GM18502 (cell line): ENCODE measurements around the gene P4HA1.
"Not testable (repeated sequence)": the region's sequence is repeated elsewhere in the genome, so short reads cannot be mapped to it uniquely, and the experiment has no call there.

Experiments used
- ATAC-seq: cut with Tn5 transposase; IDR thresholded peaks from one replicate; pipeline ENCODE4 v1.9.1; 2021; ENCODE audit warnings: mild to moderate bottlenecking; ENCODE audit not compliant: unreplicated experiment, poor library complexity

The P4HA1 gene

DNA sequence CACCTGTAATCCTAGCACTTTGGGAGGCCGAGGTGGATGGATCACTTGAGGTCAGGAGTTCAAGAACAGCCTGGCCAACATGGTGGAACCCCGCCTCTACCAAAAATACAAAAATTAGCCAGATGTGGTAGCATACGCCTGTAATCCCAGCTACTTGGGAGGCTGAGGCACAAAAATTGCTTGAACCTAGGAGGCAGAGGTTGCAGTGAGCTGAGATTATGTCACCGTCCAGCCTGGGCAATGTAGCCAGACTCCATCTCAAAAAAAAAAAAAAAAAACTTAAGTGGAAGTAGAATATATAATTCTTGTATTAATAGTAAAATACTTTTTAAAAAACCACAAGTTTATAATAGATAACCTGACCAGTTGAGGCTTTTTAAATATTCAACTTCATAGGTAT lies 112.0 kb downstream of the P4HA1 start:
- not testable (repeated sequence) for ATAC-seq

DNA sequence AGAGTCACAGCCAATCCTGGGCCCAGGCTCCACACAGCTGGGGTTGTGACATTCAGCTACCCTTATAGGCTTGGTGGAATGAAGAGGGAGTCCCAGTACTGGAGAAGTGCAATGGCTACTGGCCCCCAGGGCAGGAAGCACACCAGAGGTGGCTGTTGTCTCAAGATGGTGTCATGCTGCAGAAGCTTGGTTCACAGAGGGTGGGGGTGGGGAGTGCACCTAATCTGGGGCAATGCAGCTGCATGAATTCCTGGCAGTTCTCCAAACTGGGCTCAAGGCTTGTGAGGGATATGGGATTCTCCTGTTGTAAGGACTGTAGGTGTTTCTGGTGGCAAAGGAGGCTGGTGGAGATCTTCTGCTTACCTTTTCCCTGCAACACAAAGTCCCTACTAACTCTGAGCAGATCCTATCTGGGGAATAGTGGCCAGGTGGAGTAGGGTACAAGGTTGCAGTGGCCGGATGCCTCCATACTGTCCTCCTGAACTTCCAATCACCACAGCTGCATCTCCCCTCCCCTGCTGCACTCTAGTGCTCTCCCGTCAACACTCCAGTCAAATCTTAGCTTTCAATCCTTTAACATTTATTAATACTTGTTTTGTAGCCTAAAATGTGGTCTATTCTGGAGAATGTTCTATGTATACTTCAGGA lies 114.7 kb downstream of the P4HA1 start:
- no peak for ATAC-seq

DNA sequence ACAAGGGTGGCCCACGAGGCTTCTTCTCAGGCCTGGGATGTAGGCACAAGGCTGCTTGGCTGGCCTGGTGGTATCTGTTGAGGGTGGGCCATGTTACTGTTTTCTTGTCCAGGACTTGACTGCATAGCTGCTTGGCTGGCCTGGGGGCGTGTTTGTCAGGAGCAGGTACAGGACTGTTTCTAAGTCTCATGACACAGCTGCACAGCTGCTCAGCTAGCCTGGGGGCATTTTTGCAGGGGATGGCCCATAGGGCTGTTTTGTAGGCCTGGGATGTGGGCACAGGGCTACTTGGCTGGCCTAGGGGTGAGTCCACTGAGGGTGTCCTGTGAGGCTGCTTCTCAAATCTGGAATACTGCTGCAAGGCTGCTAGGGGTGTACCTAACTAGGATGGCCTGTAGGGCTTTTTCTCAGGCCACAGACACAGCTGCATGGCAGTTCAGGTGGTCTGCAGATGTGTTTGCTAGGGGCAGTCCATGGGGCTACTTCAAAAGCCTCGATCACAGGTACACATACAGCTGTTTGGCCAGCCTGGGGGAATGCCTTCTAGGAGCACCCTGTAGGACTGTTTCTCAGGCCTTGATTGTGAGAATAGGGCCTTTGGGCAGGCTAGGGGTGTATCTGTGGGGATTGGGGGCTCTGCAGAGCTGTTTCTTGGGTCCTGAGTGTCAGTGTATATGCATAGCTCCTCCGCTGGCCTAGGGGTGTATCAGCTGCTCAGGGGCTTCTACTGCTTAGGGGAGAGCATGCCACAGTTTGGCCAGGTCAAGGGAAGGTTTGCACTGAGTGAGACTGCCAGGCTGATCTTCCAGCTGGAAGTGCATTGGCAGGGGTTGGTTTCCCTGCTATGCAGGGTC lies 115.4 kb downstream of the P4HA1 start:
- ATAC-seq, result no peak

DNA sequence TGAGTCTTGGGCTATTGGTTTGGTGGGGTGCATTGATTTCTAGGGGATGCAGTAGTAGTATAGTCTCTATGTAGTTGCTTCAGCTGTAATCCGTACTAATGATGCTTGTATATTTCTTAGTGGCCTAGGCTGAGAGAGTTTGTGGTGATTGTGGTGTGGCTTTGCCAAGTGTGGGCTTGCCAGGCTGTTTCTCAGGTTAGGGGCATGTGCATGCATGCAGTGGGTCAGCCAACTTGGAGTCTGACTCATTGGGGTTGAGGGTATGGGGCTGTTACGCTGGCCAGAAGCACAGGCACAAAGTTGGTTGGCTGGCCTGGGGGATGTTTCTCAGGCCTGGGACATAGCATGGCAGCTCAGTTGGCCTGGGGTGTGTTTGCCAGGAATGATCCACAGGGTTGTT lies 116.3 kb downstream of the P4HA1 start:
- ATAC-seq, result no peak

- no peak for ATAC-seq
These were observed 117.0 kb downstream of the P4HA1 start for GRCh38 chr10:72979709-72980108.

GRCh38 chr10:72976886-72977285 lies 119.8 kb downstream of the P4HA1 start:
- no peak for ATAC-seq
